Muscle of leg (tissue), 11 donors: ENCODE measurements around the gene LGR6. TPM values are rescaled to one million over a fixed set of nuclear protein-coding genes. Genes with fewer than 3 reads are reported as not detected.
A peak's percentile ranks its signal among the peaks of the same experiment; 100 is the strongest.

ENCODE experiments used
- DNase-seq: peaks from one replicate; pipeline ENCODE4 v3.0.0; 2013
- H3K27ac ChIP-seq: one replicate; pipeline ENCODE4 v1.5.1; 2013; ENCODE audit warnings: mild to moderate bottlenecking, low read length, control low read depth
- H3K27me3 ChIP-seq: one replicate; pipeline ENCODE4 v1.6.1; 2013; ENCODE audit warnings: low read length; ENCODE audit not compliant: control insufficient read depth, insufficient read depth
- H3K36me3 ChIP-seq: one replicate; pipeline ENCODE4 v1.6.1; 2013; ENCODE audit warnings: low read length; ENCODE audit not compliant: control insufficient read depth, insufficient read depth
- H3K4me1 ChIP-seq: one replicate; pipeline ENCODE4 v1.6.1; 2013; ENCODE audit warnings: low read length; ENCODE audit not compliant: control insufficient read depth, insufficient read depth
- H3K4me3 ChIP-seq: one replicate; pipeline ENCODE4 v1.5.1; 2013; ENCODE audit warnings: low read length, control low read depth
- H3K9me3 ChIP-seq: replicated peaks from 2 replicates; pipeline ENCODE4 v1.6.1; 2013; ENCODE audit warnings: low read depth, low read length; ENCODE audit not compliant: control insufficient read depth
- WGBS: methylation state at CpG from one replicate; pipeline ENCODE4 v1.1.5; 2013; ENCODE audit warnings: missing lambda C conversion rate; ENCODE audit not compliant: insufficient coverage; 5-methylcytosine and 5-hydroxymethylcytosine counted together
- polyA plus RNA-seq, 8 donors: library from polyadenylated mRNA; unstranded; fragments of 120-200 nt; gene quantifications; one replicate each; pipeline versions ENCODE4 v1.2.1 to v1.2.3, GENCODE V29; 2013; ENCODE audit warnings: inconsistent platforms in 1 of 8, low replicate concordance in 1 of 8; ENCODE audit not compliant: insufficient read length in 8 of 8, insufficient read depth in 1 of 8
- total RNA-seq: library from RNA; stranded (reverse); fragments of 120-200 nt; gene quantifications from one replicate; pipeline ENCODE4 v1.2.4, GENCODE V29; 2013

Gene LGR6
- total and polyA plus RNA-seq, 9 donors = 0.09 to 4.2 (median 0.31) TPM

DNA sequence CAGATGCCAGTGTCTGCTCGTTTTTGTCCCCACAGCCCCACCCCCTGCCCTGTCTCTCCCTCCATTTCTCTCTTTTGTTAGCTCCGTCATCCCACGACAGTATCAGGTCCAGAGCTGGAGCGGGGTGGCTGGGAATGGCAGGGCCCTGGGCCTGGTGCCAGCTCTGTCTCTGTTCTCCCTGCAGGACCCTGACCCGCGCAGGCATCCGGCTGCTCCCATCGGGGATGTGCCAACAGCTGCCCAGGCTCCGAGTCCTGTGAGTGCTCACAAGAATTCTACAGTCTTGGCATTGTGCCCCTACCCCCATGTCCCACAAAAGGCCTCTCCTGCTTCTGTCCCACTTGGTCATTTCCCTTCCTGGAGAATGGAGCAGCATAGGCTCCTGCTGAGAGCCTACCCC lies 110.8 kb downstream of the LGR6 start:
- no peaks in the 10 kb centered on the region for H3K9me3 ChIP-seq
- WGBS = 66% methylated on average over 9 of the region's 9 CpGs
- DNase-seq = peak; percentile 80
- H3K36me3 ChIP-seq = no peaks in the 10 kb centered on the region
- H3K27me3 ChIP-seq = peaks cover 4% of the 10 kb centered on the region
- no peak overlapping the region for H3K4me3 ChIP-seq
- peak overlapping the region; percentile 35 for H3K27ac ChIP-seq
- peaks cover 48% of the 10 kb centered on the region for H3K4me1 ChIP-seq

DNA sequence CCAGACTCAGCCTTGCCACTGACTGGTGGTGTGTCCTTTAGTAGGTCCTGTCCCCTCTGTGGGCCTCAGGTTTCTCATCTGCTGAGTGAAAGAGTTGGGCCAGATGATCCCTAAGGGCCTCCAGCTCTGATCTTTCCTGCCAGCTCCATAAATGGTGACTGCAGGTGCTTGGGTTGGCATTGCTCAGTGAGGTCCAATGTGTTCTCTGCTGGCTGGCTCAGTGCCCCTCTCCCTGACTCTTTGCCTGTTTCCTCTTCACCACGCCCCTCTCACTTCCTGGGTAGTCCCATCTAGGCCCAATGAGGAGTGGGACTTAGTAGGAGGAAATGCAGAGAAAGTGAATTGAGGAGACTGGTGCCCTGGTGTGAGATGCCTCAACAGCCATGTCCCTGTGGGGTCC lies 111.6 kb downstream of the LGR6 start:
- Histone ChIP-seq H3K4me3 (no peak overlapping the region), H3K27ac (no peak overlapping the region), H3K27me3 (peaks cover 6% of the 10 kb centered on the region), H3K4me1 (peaks cover 51% of the 10 kb centered on the region), H3K9me3 (no peaks in the 10 kb centered on the region), H3K36me3 (no peaks in the 10 kb centered on the region)
- peak; percentile 23 for DNase-seq
- WGBS = no CpG with 5 or more reads among the region's 1 CpG

DNA sequence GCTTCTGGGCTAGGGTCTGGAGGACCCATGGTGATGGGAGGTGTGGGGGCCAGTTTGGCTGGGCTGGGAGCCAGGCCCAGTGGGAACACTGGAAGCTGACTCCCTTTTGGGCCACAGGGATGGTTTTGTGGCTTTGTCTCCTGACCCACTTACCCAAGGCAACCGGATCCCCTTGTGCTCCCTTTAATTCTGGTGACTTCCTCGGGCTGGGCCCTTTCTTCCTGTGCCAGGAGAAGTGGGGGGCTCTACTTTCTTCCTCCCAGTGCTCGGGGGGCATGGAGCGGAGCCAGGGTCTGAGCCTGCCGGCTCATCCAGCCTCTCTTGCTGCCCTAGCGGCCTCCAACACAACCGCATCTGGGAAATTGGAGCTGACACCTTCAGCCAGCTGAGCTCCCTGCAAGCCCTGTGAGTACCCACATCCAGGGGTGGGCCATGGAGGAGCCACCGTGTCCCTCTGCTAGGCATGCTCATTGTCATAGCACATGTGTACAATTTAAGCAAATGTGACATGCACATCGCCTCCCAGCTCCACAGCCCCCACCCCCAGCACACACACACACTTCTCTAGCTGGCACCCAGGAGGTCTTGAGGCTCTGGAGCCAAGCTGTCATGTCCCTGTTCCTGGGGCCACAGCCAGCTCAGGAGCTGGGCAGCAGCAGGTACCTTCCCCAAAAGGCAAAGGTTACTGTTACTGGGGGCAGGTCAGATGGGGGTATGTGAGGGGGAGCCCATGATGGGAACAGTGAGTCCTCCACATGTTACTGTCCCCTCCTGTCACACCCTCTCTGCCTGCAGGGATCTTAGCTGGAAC lies 113.1 kb downstream of the LGR6 start:
- no peaks in the 10 kb centered on the region for H3K9me3 ChIP-seq
- no peaks in the 10 kb centered on the region for H3K36me3 ChIP-seq
- 67% methylated on average over 5 of the region's 9 CpGs for WGBS
- H3K4me3 ChIP-seq = no peak overlapping the region
- no peak for DNase-seq
- peaks cover 7% of the 10 kb centered on the region for H3K27me3 ChIP-seq
- peaks cover 53% of the 10 kb centered on the region for H3K4me1 ChIP-seq
- no peak overlapping the region for H3K27ac ChIP-seq

DNA sequence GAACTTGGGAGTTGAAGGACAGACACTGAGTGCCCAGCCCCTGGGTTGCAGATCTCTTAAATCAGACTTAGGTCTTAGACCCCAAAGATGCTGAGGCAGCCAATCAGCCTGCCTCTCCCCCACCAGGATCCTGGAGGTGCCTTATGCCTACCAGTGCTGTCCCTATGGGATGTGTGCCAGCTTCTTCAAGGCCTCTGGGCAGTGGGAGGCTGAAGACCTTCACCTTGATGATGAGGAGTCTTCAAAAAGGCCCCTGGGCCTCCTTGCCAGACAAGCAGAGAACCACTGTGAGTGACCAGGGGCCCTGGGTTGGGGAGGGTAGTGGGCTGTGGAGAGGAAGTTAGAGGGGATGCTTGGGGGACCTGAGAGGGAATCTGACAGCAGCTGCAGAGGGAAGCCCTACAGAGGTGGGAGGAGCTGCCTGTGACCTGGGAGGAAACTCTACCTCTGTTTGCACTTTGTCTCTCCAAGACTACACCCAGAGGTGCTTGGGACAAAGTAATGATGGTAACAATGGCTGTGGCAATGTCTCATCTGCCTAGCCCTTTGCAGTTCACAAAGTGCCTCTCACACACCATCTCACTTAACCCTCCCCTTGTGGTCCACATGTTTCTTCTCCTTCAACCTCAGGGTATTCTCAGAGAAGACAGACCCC lies 116.6 kb downstream of the LGR6 start:
- Histone ChIP-seq H3K27me3 (peaks cover 10% of the 10 kb centered on the region), H3K9me3 (no peaks in the 10 kb centered on the region), H3K4me3 (no peak overlapping the region), H3K4me1 (peaks cover 36% of the 10 kb centered on the region), H3K27ac (no peak overlapping the region), H3K36me3 (no peaks in the 10 kb centered on the region)
- DNase-seq = no peak

DNA sequence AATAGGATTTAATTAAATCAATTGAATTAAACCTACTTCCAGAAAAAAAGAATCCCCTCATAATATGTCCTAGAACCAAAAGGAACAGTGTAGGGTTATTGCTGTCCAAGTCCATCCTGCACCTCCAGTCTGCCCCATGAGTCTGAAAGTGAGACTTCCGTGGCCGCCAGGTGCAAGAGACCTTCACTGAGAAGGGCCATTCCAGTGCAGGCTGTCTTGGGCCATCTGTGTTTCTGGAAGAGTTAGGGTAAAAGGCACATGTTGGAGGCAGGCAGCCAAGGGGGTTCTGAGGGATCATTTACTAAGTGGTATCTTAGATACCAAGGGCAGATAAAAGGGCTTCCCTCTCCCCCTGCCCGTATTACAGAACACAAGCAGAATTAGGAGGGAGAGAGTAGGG lies 117.1 kb downstream of the LGR6 start:
- H3K4me3 ChIP-seq = no peak overlapping the region
- peaks cover 10% of the 10 kb centered on the region for H3K27me3 ChIP-seq
- no peak overlapping the region for H3K27ac ChIP-seq
- WGBS = no CpG with 5 or more reads among the region's 3 CpGs
- H3K9me3 ChIP-seq = no peaks in the 10 kb centered on the region
- H3K4me1 ChIP-seq = peaks cover 32% of the 10 kb centered on the region
- H3K36me3 ChIP-seq = no peaks in the 10 kb centered on the region
- DNase-seq = no peak

DNA sequence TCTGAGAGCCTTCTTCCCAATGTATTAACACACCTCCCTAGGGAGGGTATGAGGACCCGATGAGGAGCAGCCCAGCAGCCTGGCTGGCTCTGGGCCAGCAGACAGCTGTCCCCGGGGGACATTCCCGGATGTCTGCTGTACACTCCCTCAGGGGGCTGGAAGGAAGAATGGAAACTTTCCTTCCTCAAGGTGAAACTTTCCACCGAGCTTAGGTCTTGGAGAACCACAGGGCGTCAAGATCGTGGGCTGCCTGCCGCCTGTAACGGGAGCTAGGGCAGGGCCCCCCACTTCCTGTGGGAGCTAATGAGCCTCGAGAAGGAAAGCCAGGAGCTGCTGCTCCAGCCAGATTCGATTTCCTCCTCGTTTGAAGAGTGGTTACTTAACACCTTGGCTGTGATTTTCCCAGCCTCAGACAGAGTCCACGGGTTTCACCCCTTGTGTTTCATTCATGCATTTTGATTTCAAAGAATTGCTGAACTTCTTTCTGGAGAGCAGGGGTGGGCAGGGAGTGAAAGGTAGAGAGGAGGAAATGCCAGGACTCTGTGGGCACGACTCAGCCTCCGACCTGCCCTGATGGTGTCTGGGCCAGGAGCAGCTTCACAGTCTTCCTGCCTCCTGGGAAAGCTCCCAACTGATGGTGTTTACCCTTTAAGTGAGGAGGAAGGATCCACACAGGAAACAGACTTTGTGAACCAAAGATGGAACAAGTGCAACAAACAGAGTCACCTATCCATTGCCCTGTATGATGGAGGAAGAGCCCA lies 118.5 kb downstream of the LGR6 start:
- peaks cover 23% of the 10 kb centered on the region for H3K4me1 ChIP-seq
- no peaks in the 10 kb centered on the region for H3K9me3 ChIP-seq
- 16% methylated on average over 8 of the region's 14 CpGs for WGBS
- H3K27ac ChIP-seq = no peak overlapping the region
- H3K4me3 ChIP-seq = no peak overlapping the region
- H3K36me3 ChIP-seq = no peaks in the 10 kb centered on the region
- peak; percentile 24 for DNase-seq
- H3K27me3 ChIP-seq = peaks cover 10% of the 10 kb centered on the region

DNA sequence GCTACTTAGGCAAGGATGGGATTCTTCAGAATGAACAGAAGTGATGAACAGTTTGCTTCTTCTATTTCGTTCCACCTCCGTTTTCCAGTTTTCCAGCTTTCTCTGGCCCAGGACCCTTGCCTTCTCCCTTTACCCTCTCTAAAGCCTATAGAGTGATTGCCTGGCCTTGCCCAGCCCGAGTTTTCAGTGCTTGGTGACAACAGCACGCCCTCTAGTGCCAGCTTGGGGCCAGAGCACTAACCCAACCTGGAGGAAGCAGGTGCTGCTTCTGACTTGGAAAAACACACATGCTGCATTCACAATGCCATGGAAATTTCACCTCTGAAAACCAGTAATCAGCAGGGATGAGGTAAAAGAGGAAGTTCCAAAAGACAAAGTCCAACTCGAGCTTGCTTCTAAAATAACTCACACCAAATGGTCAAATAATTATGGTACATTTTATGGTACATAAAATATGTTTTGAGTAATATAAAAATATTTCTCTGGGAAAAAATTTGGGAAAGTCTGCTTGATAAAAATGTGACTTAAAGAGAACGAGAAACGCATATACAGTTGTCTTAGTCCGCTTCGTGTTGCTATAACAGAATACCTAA lies 122.1 kb downstream of the LGR6 start:
- Histone ChIP-seq H3K27ac (no peak overlapping the region), H3K4me3 (no peak overlapping the region), H3K4me1 (peaks cover 7% of the 10 kb centered on the region), H3K9me3 (no peaks in the 10 kb centered on the region), H3K36me3 (no peaks in the 10 kb centered on the region), H3K27me3 (peaks cover 6% of the 10 kb centered on the region)
- 32% methylated on average over 6 of the region's 9 CpGs for WGBS
- peak; percentile 79 for DNase-seq

DNA sequence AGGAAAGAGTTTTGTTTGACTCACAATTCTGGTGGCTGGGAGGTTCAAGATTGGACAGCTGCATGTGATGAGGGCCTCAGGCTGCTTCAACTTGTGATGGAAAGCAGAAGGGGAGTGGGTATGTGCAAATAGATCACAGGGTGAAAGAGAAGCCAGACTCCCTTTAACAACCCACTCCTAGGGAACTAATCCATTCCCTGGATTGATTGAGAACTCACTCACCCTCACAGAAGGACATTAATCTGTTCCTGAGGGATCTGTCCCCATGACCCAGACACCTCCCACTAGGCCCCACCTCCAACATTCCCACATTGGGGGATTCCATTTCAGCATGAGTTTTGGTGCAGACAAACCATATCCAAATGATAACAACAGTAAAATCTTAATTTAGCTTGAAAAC lies 122.6 kb downstream of the LGR6 start:
- Histone ChIP-seq H3K9me3 (no peaks in the 10 kb centered on the region), H3K27me3 (peaks cover 6% of the 10 kb centered on the region), H3K4me3 (no peak overlapping the region), H3K27ac (no peak overlapping the region), H3K36me3 (no peaks in the 10 kb centered on the region), H3K4me1 (peaks cover 7% of the 10 kb centered on the region)
- no peak for DNase-seq

DNA sequence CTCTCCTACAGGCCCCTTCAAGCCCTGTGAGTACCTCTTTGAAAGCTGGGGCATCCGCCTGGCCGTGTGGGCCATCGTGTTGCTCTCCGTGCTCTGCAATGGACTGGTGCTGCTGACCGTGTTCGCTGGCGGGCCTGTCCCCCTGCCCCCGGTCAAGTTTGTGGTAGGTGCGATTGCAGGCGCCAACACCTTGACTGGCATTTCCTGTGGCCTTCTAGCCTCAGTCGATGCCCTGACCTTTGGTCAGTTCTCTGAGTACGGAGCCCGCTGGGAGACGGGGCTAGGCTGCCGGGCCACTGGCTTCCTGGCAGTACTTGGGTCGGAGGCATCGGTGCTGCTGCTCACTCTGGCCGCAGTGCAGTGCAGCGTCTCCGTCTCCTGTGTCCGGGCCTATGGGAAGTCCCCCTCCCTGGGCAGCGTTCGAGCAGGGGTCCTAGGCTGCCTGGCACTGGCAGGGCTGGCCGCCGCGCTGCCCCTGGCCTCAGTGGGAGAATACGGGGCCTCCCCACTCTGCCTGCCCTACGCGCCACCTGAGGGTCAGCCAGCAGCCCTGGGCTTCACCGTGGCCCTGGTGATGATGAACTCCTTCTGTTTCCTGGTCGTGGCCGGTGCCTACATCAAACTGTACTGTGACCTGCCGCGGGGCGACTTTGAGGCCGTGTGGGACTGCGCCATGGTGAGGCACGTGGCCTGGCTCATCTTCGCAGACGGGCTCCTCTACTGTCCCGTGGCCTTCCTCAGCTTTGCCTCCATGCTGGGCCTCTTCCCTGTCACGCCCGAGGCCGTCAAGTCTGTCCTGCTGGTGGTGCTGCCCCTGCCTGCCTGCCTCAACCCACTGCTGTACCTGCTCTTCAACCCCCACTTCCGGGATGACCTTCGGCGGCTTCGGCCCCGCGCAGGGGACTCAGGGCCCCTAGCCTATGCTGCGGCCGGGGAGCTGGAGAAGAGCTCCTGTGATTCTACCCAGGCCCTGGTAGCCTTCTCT lies 124.6 kb downstream of the LGR6 start:
- H3K27me3 ChIP-seq = peaks cover 6% of the 10 kb centered on the region
- 85% methylated on average over 51 of the region's 52 CpGs for WGBS
- H3K27ac ChIP-seq = no peak overlapping the region
- no peaks in the 10 kb centered on the region for H3K4me1 ChIP-seq
- DNase-seq = no peak
- H3K36me3 ChIP-seq = no peaks in the 10 kb centered on the region
- no peaks in the 10 kb centered on the region for H3K9me3 ChIP-seq
- no peak overlapping the region for H3K4me3 ChIP-seq
